GM21576 (cell line): ENCODE results near the gene STEAP4.

ENCODE experiments used
- ATAC-seq: cut with Tn5 transposase; IDR thresholded peaks from one replicate; pipeline ENCODE4 v1.9.1; 2021; ENCODE audit warnings: mild to moderate bottlenecking, moderate library complexity; ENCODE audit not compliant: unreplicated experiment

The STEAP4 gene

GRCh38 chr7:88314061-88314491, 7.4 kb upstream of the STEAP4 start:
- no peak for ATAC-seq

GRCh38 chr7:88312061-88312663, 5.5 kb upstream of the STEAP4 start:
- no peak for ATAC-seq

GRCh38 chr7:88311675-88312036, 5.0 kb upstream of the STEAP4 start:
- ATAC-seq = no peak

DNA sequence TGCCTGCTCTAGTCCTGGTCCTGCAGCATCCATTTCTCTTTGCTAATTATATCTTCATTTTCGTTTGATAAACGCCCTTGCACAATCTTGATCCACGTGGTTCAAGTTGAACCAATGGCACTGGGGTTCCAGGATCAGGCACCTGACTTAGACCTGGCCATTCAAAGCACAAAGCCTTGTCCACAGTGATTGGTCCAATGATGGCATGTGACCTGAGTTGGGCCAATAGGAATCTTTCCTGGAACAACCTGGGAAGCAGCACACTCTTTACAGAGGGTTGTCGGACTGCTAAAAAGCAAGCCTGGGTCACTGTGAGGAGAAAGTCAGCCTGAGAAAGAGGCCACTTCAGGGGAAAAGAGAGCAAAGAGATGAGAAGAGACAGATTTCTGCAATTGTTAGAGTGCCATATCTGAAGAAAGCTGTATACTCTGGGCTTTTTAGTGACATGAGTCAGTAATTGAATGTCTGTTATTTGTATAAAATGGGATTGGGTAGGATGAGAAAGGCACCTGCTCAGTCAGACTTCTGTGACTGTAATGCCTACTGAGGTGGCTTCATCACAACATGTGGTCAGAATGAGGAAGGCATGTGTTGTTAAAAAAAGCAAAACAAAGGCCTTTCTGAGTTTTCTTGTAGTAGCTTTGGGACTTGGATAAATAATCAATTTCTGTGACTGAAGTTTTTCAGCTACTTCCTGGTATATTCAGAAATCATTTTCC, 4.4 kb upstream of the STEAP4 start:
- ATAC-seq = no peak

- ATAC-seq = no peak
These were observed 3.1 kb upstream of the STEAP4 start for GRCh38 chr7:88309819-88310218.

DNA sequence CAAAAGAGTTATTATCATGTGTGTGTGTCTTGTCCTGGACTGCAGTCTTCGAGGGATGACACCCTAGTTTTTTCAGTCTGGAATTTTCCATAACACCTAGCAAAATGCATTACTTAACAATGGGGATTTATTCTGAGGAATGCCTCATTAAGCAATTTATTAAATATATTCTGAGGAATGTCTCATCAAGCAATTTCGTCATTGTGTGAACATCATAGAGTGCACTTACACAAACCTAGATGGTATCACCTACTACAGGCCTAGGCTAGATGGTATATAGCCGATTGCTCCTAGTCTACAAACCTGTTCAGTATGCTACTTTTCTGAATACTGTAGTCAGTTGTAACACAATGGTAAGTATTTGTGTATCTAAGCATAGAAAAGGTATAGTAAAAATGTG, 1.1 kb upstream of the STEAP4 start:
- no peak for ATAC-seq

GRCh38 chr7:88307412-88307811, 718 bp upstream of the STEAP4 start:
- ATAC-seq = no peak

DNA sequence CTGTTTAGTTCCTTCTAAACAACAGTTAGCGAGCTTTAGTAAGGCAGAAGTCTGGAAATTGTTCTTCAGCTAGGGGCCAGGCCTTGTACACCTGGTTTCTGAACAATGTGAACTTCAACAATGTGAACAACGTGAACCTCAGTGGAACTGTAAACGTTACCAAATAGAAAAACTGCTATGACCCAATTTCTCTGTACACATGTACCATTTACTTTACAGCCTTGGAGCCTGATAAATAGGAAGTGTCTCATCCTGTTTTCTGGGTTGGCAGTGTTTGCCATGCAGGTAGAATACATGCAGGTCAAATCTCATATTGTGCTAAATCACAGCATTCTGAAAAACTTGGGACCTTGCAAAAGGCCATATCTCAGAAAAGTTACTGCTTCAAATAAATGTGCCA, 1.6 kb downstream of the STEAP4 start:
- ATAC-seq = no peak

DNA sequence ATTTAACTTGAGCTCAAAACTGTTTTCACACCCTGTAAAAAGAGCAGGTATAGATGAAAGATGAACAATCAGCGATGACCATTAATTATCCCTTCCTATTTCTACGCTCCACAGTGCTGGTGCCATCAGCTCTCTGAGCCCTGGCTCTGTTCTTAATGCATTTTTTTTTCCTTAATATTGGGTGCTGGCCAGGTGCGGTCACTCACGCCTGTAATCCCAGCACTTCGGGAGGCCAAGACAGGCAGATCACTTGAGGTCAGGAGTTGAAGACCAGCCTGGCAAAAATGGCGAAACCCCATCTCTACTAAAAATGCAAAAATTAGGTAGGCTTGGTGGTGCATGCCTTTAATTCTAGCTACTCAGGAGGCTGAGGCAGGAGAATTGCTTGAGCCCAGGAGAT, 4.2 kb downstream of the STEAP4 start:
- ATAC-seq = no peak

DNA sequence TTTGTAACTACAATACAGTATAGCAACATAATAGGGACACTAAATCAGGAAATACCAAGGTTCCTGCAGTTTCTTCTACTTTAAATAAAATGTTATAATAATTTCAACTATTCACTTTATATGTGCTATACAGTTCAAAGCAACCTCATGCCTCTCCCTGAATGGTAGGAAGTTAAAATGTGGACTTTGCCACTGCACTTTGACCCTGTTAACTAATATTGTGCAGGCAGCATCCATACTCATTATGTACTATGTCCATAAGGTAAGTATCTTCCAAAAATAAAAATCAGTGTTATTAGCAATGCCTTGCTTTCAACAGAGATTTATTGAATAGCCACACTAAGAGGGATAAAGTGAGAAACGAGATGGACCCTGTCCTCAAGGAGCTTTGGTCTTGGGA, 4.8 kb downstream of the STEAP4 start:
- ATAC-seq = no peak

DNA sequence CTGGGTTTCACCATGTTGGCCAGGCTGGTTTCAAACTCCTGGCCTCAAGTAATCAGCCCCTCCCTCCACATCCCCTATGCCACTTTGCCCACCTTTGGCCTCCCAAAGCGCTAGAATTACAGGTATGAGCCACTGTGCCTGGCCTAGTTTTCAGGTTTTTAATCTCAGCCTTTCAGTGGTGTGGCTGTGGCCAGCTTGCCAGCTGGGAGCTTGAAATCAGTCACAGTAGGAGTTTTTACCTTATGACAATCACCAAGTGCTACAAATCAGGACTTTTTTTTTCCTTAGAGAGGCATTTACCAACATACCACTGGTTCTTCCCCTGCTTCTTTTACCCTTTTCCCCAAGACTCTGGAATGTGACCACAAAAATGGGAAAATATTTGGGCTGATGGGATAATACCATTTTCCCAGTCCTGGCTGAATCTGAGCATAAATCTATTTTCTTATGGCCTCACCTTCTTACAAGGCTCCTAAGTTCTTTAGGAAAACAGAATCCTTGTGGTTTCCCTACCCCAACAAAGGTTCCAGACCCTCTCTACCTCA, 6.2 kb downstream of the STEAP4 start:
- no peak for ATAC-seq

DNA sequence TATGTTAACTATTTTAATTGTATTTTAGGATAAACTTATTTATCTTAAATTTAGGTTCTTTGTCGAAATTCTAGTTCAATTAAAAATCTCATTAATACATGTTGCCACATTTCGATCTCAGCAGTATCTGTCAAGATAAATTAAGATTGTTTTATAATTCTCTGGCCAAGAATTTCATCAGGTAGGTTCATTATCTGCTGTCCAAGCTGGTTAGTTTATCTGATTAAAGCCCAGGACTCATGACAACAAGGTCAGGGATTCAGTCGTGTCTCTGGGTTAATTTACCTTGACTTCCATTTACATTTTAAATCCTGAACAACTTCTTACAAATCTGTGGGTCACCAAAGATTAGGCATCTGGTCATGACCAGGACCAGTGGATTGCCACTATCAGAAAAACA, 7.6 kb downstream of the STEAP4 start:
- ATAC-seq = no peak

DNA sequence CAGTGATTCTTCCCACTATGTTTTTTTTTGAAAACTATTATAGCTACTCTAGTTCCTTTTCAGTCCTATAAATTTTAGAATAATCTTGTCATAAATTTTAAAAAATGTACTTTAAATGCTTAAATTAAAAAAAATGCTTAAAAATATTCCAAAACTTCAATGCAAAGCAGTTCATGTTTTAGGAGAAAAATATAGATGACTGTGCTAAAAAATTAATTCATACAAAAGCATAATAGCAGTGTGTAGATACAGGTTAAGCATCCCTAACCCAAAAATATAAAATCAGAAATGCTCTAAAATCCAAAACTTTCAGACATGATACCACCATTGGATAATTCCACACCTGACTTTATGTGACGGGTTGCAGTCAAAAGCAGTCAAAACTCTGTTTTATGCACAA, 12.8 kb downstream of the STEAP4 start:
- no peak for ATAC-seq

DNA sequence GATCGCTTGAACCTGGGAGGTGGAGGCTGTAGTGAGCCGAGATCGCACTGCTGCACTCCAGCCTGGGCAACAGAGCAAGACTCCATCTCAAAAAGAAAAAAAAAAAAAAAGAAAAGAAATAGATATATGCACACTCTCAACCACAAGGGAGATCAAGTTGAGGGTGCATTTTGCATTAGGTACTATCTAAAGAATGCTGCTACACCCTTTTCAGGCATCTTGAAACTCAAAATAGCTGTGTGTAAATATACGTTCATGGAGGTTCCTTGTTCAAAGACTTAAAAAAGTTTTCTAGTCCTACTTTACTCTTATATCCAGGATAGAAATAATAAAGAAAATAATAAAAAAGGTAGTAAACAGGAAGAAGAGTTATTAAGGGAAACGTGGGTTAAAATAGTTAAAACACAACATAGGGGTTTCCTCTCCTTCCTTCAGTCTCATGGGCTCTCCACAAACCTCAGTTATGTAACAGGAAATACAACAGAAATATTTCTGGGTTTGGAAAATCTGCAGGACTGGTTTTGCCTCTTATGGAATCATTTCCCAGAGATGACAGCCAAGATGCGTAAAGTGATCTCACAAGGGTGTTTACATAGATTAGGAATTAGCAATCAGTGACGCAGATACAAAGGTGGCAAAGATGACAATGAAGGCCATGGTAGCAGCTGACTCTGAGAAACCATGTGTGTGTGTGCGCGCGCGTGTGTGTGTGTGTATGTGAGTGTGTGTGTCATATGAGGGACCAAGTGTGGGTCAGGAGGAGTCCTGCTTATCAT, 15.1 kb downstream of the STEAP4 start:
- no peak for ATAC-seq

GRCh38 chr7:88290491-88290890, 16.2 kb downstream of the STEAP4 start:
- ATAC-seq = no peak

GRCh38 chr7:88289564-88290025, 17.1 kb downstream of the STEAP4 start:
- ATAC-seq = no peak

DNA sequence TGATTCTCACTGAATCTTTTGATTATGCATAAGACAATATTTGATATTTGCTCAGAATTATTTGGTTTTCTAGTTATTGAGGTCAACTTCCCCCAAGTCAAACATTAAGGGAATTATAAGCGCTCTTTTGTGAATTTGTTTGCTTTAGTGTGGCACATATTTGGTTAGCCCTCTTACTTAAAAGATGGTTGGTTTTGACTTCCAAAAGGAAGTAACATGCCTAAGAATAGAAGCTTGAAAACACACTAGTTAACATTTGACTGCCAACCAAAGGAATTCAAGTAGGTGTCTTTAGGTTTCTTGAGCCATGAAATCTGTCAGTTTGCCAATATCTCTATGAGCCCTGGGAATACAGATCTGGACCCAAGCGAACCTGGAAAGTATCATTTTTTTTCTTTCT, 24.9 kb downstream of the STEAP4 start:
- ATAC-seq = no peak

- ATAC-seq = no peak
These were observed 25.9 kb downstream of the STEAP4 start for GRCh38 chr7:88280801-88281200.

DNA sequence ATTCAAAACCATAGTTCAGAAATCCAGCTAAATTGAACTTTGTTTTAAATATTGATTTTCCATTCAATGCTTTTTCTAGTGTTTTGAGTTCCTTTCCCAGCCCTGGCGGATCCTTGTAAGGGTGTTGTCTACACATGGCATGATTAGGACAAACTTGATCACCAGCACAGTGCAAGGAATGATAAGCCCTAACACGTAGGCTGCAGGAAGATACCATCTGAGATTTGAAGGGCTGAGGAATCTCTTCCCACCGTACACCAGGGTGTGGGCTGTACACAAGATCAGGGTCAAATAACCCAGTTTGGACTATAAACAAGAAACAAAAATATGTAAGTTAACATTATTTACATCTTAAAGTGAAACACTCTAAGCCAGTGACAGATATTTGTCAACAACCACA, 27.4 kb downstream of the STEAP4 start:
- no peak for ATAC-seq

DNA sequence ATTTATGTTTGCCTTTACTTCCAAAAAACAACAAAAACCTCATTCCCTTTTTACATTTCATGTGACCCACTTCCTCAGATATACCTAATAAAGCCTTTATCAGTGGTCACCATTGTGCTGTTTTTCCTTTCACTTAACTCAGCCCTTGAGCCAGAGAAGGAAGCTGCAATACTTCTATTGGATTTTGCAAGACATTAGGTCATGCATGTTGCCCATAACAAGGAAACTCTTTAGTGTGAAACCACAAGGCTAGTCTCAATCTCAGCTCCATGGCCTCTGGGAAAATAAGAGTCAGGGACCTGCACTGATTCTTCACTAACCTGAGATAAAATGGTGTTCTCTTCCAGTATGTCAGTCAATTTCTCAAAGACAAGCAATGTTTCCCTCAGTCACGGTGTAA, 27.8 kb downstream of the STEAP4 start:
- no peak for ATAC-seq

GRCh38 chr7:88276605-88277153, 30.0 kb downstream of the STEAP4 start:
- ATAC-seq = no peak
